Stimulated activated CD4-positive, alpha-beta T cell treated with anti-CD3 and anti-CD28 coated beads, TNF-alpha, amount 100 ng/mL, for 4 hours (primary cell): ENCODE results near the gene QRICH2.
A peak's percentile ranks its signal among the peaks of the same experiment; 100 is the strongest.
"Not testable (repeated sequence)": the region's sequence is repeated elsewhere in the genome, so short reads cannot be mapped to it uniquely, and the experiment has no call there.

Experiments
- DNase-seq, 3 experiments: peaks; one replicate each; pipeline ENCODE4 v3.0.0-alpha.2; 2020; ENCODE audit warnings: low read depth in 3 of 3

Gene QRICH2

DNA sequence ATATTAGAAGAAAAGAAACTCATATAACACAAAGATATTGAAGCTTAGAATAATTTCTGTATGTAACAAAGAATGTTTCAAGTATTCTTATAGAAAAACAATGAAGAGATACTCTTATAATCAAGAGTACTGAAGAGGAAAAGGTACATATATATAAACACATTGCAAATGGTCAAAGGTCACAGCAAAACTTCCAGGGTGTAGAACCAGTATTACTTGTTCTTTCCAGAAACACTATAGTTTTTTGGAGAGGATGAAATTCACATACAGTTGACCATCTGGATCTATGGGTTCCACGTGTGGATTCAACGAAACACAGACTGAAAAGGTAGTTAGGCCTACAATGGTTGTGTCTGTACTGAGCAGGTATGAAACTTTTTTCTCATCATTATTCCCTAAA is 23.0 kb upstream of the QRICH2 start:
- DNase-seq: no peak

DNA sequence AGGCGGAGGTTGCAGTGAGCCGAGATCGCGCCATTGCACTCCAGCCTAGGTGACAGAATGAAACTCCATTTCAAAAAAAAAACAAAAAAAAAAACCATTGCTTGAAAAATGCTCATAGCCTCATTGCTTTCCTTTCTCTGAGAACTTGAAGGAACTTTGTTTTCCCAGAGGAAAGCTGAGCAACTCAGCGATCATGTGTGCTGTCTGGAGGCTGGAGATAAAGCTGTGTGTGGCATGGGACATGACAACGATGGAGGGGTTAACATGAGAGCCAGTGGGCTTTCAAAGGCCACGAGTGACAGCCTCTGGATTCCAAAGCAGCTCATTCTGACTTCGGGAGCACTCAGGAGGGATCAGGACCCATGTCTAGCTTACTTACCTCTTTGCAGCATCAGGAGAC is 21.6 kb upstream of the QRICH2 start:
- no peak for DNase-seq

DNA sequence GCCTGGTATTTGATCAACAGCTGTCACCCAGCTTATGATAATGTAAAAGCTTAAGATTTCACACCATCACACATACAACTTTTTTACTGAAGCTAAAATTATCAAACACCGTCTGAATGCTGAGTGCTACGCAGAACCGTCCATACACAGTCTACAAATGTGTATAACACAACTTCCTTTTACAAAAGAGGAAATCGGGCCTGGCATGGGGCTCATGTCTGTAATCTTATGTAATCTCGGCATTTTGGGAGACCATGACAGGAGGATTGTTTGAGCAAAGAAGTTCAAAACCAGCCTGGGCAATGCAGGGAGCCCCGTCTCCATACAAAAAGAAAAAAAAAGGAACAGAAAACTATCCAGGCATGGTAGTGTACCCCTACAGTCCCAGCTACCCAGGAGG is 19.6 kb upstream of the QRICH2 start:
- no peak for DNase-seq

DNA sequence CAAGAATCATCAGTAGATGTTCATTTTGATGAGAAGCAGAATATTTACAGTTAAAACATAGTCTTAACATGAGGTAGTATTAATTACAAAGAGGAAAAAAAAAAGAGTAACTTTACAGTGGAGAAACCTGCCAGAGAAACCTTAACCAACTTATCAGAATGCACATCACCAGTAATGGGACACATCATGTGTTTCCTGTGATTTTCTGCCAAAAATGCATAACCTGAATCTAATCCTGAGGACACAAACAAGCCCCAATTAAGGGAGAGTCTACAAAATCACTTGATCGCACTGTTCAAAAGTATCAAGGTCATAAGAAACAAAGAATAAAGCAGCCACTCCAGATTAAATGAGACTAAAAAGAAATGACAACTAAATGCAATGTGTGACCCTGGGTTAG is 18.2 kb upstream of the QRICH2 start:
- DNase-seq: no peak

DNA sequence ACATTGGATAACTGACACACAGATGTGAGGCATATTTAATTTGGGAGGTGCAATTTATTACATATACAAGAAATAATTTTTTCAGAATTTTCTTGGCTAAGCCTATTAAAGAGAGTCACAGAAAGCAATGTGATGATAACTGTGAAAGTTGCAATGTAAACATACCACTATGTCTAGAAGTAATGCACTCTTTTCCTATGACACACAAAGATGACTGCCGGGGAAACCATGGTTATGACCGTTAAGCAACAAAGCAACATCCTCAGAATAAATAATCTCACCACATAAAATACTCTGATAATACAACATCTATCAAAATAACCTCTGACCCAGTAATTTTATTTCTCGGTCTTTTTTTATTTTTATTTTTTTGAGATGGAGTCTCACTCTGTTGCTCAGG is 10.5 kb upstream of the QRICH2 start:
- DNase-seq: no peak

DNA sequence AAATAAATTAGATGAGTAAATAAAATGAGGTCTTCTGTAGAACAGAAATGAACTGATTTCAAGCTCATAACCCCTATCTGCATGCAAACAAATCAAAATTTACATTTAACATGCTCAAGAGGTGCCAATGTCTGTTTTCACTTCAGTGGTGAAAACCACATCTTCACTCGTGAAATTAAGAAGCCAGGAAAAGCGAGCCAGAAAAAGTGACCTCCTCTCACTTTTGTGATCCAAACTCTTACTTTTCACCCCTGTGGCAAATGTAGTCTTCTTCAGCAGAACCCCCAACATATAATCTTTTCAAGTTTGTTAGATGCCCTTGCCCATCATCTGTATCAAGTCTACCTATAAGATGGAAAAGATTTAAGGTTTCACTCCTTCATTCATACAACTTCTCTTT is 9.5 kb upstream of the QRICH2 start:
- no peak for DNase-seq

DNA sequence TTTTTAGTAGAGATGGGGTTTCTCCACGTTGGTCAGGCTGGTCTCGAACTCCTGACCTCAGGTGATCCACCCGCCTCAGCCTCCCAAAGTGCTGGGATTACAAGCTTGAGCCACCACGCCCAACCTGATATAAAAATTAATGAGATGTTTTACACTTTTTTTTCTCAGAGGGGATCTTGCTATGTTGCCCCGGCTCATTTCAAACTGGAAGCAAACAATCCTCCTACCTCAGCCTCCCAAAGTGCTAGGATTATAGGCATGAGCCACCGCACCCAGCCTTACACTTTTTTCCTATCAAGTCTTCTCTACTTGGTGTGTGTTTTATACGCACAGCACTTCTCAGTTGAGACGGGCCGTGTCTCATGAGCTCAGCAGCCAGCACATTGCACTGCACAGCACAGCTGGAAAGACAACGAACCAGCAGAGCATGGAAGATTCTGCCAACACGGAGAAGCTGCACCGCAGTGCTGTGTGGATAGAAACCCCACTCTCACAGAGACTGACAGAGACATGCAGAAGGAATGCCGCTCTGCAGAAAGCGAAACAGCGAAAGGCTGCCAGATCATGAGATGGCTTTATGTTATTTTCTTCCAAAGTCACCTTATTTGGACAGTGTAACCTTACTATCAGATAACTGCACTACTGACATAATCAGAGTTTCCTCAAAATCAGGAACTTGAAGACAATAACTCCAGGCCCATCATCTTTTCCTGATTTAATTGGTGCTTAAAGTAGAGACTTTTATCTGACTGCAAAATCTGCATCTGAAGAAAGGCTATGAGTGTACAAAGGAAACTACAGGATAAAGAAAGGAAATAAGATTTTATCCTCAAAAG is 6.5 kb upstream of the QRICH2 start:
- DNase-seq: no peak

DNA sequence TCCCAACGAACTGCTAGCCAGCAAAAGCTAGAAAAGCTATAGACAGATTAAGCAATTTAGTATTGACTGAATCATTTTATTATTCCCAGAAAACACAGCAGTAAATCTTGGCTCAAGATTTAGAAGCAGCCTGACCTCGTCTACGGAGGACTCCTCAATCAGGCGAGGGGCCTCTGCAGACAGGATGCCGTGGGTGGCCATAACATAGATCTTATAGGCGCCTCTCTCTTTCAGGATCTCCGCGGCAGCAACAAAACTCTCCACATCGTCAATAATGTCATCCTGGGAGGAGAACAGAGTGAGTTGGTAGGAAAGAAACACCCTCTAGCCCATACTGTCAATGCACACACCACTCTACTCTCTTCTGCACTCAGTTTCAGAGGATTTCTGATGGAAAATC is 4.7 kb upstream of the QRICH2 start:
- DNase-seq: no peak

DNA sequence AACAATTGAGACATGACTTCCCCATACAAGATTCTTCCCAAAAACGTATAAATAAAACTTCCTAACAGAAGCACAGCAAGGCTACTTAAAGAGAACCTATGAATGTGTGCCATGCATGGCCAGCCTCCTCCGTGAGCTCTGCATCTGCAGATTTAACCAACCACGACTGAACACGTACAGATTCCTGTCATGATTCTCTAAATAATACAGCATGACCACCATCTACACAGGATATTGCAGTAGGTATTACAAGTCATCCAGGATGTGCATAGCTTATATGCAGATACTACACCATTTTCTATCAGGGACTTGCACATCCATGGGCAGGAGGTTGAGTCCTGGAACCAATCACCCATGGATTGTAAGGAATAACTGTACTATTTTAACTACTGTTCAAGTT is 1.4 kb upstream of the QRICH2 start:
- DNase-seq: no peak

DNA sequence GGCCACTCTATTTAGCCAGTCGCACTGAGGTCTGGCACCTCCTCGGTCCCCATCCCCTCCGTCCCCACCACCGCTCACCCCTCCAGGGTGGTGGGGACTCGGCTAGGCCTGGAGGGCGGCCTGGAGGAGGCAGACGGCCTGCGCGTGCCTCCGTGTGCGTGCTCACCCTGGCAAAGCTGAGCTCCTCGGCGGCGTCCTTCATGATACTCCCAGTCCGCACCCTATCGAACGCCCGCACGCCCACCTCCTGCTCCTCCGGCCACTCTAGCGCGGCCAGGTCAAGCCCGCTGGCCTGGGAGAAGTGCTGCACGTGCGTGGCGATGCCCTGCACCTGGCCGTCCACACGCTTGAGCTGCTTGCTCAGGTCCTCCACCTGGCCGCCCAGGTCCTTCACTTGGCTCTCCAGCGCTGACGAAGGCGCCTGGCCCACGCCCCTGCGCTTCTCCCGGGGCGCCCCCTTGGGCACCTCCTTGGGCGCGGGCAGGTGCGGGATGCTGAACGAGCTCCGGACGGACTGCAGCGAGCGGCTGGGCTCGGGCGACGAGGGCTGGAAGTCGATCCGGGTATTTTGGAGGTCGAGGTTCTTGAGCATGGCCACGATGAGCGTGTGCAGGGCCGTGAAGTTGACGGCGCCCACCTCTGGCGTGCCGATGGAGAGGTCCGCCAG is 644 bp downstream of the QRICH2 start:
- DNase-seq: no peak

DNA sequence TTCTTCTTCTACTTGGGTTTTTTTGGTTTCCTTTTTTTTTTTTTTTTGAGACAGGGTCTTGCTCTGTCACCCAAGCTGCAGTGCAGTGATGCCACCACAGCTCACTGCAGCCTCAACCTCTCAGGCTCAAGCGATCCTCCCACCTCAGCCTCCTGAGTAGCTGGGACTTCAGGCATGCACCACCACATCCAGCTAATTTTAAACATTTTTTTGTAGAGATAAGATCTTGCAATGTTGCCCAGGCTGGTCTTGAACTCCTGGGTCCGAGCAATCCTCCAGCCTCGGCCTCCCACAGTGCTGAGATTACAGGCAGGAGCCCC is 3.0 kb downstream of the QRICH2 start:
- not testable (repeated sequence) for DNase-seq

DNA sequence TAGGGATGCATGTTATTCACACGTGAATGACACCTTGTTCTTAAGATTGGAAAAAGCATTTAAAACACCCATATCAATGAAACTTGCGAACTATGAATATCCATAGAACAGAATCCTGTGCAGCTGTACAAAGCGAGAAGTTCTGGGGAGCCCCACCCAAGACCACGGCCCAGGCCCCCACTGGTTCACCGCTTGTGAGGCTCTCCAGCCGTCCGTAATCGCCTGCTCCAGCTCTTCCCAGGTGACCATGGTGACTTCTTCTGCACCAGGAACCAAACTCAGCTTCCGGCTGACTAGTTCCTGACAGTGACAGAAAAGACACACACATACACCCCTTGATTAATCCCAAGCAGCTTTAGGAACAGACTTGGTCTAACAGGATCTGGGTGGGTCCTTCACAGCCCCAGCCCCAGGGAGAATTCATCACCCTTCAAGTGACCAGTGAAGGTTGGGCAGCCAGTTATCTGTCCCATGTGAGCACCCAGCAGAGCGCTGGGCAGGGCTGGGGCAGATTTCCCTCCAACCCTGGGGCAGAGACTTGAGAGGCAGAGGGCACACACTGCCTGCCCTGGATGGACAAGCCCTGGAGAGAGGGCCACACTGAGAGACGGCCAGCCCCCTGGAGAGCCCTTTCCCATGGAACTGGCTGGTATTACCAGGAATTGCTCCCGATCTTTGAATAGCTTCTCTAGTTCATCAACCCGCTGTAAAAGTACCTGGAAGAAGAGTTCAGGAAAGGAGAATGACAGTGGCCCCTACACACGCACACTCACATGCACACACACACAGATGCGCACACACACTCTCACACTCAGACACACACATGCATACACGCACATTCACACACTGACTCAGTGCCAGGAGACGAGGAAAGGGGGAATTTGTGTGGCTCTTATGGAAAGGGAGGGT is 3.6 kb downstream of the QRICH2 start:
- no peak for DNase-seq

DNA sequence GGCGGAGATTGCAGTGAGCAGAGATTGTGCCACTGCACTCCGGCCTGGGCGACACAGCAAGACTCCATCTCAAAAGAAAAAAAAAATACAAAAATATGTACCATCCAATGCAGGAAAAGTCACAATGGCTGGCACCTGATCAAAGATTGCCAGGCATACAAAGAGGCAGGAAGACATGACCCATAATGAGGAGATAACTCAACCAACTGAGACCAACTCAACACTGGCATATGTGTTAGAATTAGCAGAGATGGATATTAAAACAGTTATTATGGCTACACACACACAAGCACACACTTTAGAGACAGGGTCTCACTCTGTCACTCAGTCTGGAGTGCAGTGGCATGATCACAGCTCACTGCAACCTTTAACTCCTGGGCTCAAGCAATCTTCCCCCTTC is 10.6 kb downstream of the QRICH2 start:
- no peak for DNase-seq

DNA sequence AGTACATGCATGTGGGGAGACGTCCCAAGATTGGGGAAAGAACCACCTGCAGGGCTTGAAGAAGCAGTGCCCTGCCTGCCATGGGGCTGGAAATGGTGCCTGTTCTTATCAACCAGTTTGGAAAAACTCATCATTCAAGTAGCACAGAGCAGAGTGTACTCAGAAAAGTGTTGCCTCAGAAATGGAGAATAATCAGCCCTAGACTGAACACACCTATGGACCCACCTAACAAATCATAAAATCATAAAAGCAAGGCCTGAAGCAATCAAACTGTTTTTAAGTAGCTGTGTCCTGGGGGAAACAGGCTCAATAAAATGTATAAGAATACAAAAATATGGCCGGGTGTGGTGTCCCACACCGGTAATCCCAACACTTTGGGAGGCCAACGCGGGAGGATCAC is 11.2 kb downstream of the QRICH2 start:
- DNase-seq: no peak

DNA sequence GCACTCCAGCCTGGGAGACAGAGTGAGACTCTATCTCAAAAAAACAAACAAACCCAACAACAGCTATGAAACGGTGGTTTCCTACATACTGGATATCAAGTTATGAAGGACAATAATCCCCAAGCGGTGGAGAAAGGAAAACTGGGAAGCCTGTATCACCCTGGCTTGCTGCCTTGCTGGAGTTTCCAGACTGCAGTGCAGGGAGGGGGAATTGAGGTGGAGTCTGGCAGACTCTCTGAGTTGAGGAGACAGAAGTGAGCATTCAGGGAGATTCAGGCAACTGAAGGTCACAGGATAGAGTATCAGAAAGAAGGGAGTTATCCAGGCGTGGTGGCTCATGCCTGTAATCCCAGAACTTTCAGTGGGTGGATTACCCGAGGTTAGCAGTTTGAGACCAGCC is 11.9 kb downstream of the QRICH2 start:
- no peak for DNase-seq

DNA sequence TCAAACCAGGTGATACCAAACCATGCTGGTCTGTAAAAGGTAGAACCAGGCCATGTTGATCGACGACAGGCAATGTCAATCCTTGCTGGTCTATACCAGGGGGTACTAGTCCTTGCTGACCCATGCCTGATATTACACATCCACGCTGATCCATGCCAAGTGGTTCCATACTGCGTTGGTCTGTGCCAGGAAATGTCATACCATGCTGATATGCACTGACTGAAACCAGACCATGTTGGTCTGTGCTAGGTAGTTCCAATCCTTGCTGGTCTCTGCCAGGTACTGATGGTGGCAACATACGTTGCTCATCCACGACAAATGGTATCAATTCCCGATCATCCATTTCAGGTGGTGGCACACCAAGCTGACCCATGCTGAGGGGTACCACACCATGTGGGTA is 15.0 kb downstream of the QRICH2 start:
- no peak for DNase-seq

DNA sequence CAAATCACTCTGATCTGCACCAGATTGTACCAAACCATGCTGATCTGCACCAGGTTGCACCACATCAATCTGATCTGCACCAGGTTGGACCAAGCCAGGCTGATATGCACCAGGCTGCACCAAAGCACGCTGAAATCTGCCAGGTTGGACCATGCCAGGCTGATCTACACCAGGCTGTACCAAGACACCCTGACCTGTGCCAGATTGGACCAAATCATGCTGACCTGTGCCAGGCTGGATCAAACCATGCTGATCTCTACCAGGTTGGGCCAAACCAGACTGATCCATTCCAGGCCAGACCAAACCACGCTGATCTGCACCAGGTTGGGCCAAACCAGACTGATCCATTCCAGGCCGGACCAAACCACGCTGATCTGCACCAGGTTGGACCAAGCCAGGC is 15.5 kb downstream of the QRICH2 start:
- DNase-seq: no peak

DNA sequence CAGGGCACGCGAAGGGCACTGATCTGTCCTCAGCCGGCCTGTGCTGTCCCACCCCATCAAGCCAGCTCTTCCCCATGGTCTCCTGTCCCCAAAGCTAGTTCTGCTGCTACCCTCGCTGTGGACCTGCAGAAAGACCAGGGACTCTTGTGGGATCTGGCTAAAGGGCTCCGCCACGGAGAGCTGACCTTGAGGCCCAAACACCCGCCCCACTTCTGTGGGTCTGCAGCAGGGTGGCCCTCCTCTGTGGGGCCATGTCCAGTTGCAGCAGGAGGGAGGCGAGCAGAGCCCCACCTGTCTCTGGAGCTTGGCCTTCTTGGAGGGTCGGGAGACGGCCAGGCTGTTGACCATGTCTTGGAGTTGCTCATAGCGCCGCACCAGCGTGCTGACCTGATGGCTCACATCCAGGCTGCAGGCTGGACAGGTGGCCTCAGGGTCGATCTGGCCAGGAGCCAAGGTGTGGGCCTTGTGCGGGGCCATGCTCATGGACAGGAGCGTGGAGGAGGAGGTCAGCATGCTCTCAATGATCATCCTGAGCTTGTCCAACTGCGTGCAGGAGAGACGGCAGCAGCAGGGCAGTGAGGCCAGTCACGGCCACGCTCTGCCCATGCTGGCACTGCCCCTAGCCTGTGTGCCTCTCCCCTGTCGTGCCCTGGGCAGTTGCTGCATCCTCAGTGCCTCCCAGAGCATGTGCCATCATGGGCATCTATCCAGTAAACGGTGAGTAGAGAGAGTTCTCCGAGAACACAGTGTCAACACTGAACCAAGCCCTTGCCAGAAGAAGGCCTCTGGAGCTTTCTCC is 26.3 kb downstream of the QRICH2 start:
- DNase-seq: no peak

DNA sequence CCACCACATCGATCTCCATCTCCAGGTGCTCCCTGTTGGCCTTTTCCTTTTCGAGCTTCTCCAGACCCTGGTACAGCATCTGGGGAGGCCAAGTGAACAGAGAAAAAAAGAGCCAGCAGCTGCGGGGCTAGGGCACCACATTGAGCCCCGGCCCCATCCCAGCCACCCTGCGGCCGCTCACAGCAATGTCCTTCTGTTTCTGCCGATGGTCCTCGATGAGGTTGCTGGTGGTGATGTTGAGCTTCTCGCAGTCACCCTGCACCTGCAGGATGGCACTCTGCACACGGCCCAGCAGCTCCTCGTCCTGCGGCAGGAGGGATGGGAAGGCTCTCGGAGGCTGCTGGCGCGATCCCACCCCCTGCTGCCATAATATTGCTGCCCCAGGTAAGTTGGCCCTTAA is 27.4 kb downstream of the QRICH2 start:
- DNase-seq: no peak

DNA sequence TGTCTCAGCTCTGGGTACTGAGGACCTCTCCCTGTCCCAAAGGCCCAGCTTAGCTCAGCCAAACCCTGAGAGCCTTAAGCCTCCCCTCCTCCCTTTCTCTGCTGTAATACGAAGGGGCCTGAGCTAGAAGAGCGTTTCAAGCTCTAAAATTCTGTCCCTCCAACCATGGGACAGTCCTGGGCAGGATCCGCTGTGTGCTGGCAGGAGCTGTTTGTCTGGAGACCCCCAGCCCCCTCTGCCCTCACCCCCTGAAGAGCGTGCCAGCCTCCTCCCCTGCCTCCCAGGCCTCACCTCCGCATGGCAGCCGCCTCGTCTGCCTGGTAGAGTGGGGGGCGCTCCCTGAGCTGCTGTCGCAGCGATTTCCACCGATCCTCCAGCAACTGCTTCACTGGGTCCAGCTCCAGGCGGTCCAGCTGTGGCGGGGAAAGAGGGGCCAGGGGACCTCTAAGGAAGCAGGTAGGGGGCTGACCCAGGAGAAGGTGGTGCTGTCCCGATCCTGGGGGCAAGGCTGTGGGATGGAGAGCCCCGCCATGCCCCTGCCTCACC is 28.3 kb downstream of the QRICH2 start:
- DNase-seq: no peak

DNA sequence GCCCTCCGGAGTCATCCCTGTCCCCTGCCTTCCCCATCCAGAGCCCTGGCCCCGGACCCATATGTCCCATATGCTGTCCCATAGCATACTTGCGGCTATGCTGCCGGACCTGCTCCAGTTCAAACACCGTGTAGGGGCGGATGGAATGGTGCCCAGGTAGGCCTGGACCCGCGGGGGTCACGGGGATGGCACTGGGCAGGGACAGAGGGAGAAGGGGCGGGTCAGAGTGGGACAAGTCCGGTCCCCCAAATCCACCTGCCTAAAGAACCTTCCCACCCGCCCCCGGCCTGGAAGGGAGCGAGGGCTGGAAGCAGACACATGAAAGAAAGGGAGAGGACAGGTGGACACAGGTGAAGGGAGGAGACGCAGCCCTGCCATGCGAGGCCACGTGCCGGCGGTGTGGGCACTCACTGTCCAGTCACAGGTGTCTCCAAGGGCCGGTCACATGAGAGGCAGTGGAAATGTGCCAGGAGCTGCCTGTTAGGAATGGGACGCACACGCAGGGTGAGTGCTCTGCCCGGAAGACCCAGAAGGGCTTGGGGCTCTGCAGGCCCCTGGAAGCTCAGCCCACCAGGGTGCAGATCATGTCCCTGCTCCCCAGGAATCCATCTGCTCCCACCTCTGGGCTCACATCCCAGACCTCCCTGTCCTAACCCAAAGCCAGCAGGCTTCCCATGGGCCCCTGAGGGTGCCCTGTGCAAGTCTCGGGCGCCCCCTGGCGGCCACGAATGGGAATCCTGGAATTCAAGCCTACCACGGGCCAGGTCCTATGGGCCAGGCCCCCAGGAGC is 28.9 kb downstream of the QRICH2 start:
- DNase-seq: peak; percentile 75 to 81 (median 80)
